Measurements from ENCODE around the gene ZRANB3. TPM values are rescaled to one million over a fixed set of nuclear protein-coding genes. Genes with fewer than 3 reads are reported as not detected.

ZRANB3 gene
- total and polyA plus RNA-seq, 2 donors (not counting 3 experiments of a cell fraction or from before 2014, with no cell fraction given): 2.2 to 6.0 TPM

DNA sequence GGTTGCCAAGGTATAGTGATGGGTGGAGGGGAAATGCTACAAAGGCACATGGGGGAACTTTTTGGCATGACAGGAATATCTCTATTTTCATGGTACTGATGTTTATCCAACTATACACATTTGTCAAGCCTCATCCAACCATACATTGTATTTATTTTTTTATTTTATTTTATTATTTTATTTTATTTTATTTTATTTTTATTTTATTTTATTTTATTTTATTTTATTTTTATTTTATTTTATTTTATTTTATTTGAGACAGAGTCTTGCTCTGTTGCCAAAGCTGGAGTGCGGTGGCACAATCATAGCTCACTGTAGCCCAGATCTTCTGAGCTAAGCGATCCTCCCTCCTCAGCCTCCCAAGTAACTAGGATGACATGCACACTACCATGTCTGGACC is 219.1 kb downstream of the ZRANB3 start:
- Histone ChIP-seq H3K27ac (ENCODE audit: insufficient read depth, low read depth, low read length) (no peak overlapping the region), H3K4me1 (ENCODE audit: control insufficient read depth, extremely low read depth, insufficient read depth, low read length) (no peaks in the 10 kb centered on the region), H3K9me1 (replicated peaks; ENCODE audit: control insufficient read depth, extremely low read depth, insufficient read depth, low read length) (no peaks in the 10 kb centered on the region), H4K20me1 (replicated peaks; ENCODE audit: control insufficient read depth, extremely low read depth, insufficient read depth, low read length) (no peaks in the 10 kb centered on the region), H2AFZ (ENCODE audit: low read depth, low read length) (no peak overlapping the region), H3K79me2 (ENCODE audit: control insufficient read depth, insufficient read depth, low read length) (no peaks in the 10 kb centered on the region), H3K27me3 (ENCODE audit: control insufficient read depth in 2 of 2, insufficient read depth in 2 of 2, low read length in 2 of 2) (no peaks in the 10 kb centered on the region), H3K9me3 (replicated peaks; ENCODE audit: control insufficient read depth, insufficient read depth, low read length) (no peaks in the 10 kb centered on the region), H3K4me2 (ENCODE audit: insufficient read depth, low read length) (no peak overlapping the region), H3K4me3 (replicated peaks in 1 of 3; ENCODE audit: insufficient read depth in 1 of 3, low read depth in 1 of 3, low read length in 3 of 3) (no peak overlapping the region), H3K36me3 (ENCODE audit: control insufficient read depth in 2 of 2, extremely low read depth in 1 of 2, insufficient read depth in 2 of 2, low read length in 2 of 2) (no peaks in the 10 kb centered on the region), H3K9ac (replicated peaks; ENCODE audit: extremely low read depth, insufficient read depth, low read length) (no peak overlapping the region)
- intact Hi-C loops (cut with micrococcal nuclease): no loop called here
- ChIA-PET CTCF (no interaction called here), POLR2A (no interaction called here)
- BruUV-seq (replicated peaks): no TSS peak
- TF ChIP-seq MYC (IDR thresholded peaks at IDR 0.05; ENCODE audit: low read depth, low read length) (no peak), JUN (IDR thresholded peaks at IDR 0.05; ENCODE audit: borderline replicate concordance, insufficient read depth, insufficient read length, low read depth) (no peak), EZH2 (IDR thresholded peaks at IDR 0.05; ENCODE audit: borderline replicate concordance, low read depth, low read length, severe bottlenecking) (no peak), GATA2 (IDR thresholded peaks at IDR 0.05; ENCODE audit: insufficient read depth, insufficient read length, low read depth, low read length) (no peak), FOS (IDR thresholded peaks at IDR 0.05; ENCODE audit: borderline replicate concordance, insufficient read depth, low read length) (no peak), POLR2A (IDR thresholded peaks at IDR 0.05; ENCODE audit: low read depth, low read length) (no peak), POLR2AphosphoS5 (IDR thresholded peaks at IDR 0.05; ENCODE audit: insufficient read depth, low read depth, low read length) (no peak)
- TF ChIP-seq, protein P1, sequence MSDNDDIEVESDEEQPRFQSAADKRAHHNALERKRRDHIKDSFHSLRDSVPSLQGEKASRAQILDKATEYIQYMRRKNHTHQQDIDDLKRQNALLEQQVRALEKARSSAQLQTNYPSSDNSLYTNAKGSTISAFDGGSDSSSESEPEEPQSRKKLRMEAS (IDR thresholded peaks at IDR 0.05; ENCODE audit: insufficient read depth, insufficient read length): no peak
- TF ChIP-seq, protein P2, sequence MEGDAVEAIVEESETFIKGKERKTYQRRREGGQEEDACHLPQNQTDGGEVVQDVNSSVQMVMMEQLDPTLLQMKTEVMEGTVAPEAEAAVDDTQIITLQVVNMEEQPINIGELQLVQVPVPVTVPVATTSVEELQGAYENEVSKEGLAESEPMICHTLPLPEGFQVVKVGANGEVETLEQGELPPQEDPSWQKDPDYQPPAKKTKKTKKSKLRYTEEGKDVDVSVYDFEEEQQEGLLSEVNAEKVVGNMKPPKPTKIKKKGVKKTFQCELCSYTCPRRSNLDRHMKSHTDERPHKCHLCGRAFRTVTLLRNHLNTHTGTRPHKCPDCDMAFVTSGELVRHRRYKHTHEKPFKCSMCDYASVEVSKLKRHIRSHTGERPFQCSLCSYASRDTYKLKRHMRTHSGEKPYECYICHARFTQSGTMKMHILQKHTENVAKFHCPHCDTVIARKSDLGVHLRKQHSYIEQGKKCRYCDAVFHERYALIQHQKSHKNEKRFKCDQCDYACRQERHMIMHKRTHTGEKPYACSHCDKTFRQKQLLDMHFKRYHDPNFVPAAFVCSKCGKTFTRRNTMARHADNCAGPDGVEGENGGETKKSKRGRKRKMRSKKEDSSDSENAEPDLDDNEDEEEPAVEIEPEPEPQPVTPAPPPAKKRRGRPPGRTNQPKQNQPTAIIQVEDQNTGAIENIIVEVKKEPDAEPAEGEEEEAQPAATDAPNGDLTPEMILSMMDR (IDR thresholded peaks at IDR 0.05; ENCODE audit: extremely low read depth in 1 of 2, insufficient read depth in 1 of 2, low read depth in 1 of 2, low read length in 2 of 2): no peak
- no peak for FAIRE-seq
- no peak for DNase-seq (ENCODE audit: low read depth, low spot score)
- dilution Hi-C loops (cut with MboI; ENCODE audit: extremely low pct_ligation_motif_present, low sequenced_read_pairs): no loop called here

All from endothelial cell of umbilical vein (primary cell).